Stimulated activated CD4-positive, alpha-beta T cell treated with anti-CD3 and anti-CD28 coated beads, Interleukin-4, amount 100 ng/mL, for 24 hours (primary cell): ENCODE data around the gene IRF8.

Source experiments
- DNase-seq: peaks from one replicate; pipeline ENCODE4 v3.0.0-alpha.2; 2020

IRF8 gene

DNA sequence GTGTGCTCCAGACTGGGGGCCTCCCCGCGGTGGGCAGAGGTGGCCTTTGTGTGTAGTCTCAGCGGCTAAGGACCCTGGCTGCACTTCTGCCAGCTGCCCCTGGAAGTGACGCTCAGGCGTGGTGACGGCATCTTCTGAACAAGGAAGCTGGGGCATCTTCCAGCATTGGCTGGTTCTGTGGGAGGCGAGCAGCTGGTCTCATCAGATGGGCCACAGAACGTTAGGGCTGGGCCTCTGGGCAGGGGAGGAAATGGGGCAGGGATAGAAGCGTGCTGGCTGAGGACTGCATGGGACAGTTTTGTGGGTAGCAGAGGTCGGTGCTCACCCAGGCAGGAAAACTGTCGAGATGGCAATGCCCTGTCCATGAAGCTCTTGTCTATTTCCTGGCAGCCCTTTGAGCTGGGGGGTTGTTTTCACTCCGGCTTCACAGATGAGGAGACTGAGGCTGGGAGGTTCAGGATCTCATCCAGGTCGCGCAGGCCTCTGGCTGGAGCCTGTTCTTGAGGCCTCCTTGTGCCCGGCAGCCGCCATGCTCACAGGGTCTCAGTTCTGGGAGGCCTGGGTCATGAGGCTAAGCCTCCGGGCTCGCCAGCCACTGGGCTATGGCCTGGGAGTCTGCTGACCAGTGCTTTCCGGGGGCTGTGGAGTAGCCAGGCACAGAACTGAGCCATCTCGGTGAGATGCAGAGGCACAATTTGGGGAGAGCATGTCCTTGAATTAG, 16.3 kb downstream of the IRF8 start:
- DNase-seq = no peak

DNA sequence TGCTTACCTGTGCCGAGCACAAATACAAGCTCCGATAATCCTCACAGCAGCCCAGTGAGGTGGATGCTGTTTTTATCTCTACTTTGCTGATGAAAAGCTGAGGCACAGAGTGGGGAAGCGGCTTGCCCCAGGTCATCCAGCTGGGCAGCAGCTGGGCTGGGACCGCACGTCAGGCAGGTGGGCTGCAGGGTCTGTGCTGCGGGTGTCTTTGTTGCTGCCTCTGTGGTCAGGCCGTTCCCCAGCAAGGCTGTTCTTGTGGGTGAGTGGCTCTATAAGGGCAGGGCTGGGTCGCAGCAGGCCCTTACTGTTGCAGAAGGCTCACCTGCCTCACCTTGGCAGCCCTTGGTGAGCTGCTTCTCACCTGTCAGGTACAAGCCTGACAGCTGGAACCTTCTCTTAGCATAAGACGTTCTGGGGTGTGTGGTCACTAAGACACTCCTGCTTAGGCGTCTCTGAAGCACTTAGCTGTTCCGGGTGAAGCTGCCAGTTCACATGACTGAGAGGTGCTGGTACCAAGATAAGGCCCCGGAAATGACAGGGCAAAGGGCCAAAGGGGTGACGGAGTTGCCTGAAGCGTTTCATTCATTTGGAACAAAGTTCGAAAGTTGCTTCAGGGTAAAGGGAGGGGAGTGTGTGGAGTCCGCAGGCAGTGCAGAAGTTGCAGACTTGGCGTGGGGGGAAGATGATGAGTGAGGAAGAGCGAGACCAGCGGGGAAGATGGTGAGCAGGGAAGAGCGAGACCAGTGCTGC, 17.4 kb downstream of the IRF8 start:
- no peak for DNase-seq

GRCh38 chr16:85917012-85917411, 18.1 kb downstream of the IRF8 start:
- no peak for DNase-seq

DNA sequence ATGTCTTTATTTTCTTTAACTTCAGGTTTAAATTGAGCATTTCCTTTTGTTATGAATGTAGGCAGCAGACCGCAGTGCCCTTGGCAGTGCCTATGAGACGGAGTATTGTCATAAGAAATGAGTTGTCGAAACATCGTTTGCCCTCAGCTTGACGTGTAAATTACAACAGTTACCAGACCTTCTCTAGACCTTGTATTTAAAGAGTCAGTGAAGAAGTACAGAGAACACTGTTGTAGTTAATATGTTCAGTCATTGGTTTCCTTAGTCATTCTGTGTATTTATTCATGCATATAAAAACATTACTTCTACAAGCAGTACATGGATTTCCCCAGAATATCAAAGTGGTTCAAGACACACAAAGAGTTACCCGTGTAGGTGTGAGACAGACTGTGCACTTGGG, 19.0 kb downstream of the IRF8 start:
- DNase-seq = no peak

- no peak for DNase-seq
Measured at GRCh38 chr16:85918436-85918835, 19.5 kb downstream of the IRF8 start.

DNA sequence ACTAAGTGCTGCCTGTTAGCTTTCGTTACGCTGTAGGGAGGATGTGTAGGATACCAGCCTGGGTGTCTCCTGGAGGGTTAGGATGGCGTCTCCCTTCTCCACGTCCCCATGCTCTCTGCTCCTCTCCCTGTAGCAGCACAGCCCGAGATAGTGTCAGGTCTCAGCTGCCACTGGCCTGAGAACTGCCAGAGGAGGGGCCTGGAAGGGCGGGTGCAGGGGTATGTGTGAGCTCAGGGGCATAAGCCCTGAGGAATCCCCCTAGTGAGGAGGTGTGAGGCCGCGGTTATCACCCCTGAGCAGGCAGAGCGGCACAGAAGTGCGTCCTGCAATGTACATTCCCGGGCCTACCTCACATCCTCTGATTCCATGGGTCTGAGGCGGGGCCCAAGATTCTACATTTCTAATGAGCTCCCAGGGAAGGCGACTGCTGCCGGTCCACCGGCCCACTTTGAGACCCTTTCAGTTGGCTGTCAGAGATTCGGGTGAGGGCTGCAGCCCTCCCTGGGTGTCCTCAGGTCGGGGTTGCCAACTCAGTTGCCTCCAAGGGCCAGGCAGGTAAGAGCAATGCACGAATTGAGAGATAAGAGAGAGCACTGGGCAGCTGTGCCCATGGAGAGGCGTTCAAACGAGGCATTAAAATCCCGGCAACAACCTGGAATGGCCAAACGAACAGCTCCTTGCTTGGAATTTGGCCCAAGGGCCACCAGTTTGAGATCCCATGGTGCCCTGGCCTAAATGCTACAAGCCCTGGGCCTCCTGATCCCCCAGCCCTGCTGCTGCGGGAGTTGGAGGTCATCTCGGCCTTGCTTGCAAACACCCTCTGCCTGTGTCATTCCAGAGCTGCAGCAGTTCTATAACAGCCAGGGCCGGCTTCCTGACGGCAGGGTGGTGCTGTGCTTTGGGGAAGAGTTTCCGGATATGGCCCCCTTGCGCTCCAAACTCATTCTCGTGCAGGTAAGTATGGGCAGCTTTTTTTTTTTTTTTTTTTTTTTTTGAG, 20.6 kb downstream of the IRF8 start:
- DNase-seq = no peak

GRCh38 chr16:85921026-85921425, 22.1 kb downstream of the IRF8 start:
- no peak for DNase-seq

GRCh38 chr16:85923153-85924021, 24.4 kb downstream of the IRF8 start:
- DNase-seq = no peak

GRCh38 chr16:85924675-85925074, 25.7 kb downstream of the IRF8 start:
- DNase-seq = peak; percentile 68

DNA sequence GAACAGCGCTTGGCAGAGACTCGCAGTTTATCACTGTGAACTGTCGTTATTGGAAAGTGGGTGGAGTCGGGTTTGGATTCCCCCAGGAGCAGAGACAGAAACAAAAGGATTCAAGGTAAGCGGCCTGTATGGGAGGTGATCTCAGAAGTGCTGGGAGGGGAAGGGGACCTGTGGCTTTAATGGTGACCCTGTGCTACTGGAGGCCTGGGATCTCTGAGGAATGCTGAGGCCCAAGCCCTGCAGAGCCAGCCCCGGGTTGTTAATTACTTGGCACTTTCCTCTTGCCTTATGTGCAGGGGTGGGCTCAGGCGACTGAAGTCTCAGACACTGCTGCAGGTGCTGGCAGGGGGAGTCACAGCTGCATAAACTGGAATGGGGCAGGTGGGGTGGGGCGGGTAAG, 27.4 kb downstream of the IRF8 start:
- DNase-seq = no peak

DNA sequence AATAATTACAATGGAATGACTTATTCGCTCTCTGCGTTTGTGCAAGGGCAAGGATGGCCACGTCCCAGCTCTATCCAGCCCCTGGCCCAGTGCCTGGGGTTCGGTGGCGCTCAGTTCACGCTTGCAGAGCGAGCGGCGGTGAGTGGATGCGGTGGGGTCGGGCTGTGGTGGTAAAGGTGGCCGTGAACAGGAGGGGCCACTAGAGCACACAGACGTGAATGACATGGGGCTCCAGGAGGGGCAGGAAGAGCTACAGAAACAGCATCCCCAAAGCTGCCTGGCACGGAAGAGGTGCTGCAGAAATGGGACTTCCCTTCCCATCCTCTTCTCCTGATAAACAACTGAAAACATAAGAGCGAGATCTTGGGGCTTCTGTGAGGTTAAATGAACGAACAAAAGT, 28.4 kb downstream of the IRF8 start:
- no peak for DNase-seq

- DNase-seq = no peak
Measured at GRCh38 chr16:85927959-85928358, 29.0 kb downstream of the IRF8 start.

DNA sequence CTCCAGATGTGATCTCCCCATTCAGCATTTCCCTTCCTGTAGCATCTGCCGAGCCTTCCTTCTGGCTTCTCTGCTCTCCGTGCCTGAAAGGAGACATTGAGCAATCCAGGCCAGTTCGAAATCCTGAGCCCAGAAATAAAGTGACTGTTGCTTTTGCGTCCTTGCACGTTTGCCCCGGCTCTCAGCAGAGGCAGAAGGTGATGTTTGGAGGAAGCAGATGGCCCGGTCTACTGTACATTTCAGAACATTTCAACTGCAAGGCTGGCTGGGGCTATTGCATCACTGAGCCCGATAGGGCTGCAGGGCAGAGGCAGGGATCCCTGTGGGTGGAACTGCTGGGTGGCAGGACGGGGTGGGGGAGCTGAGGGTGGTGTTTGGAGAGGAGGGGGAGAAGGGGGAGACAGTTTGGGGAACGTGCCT, 29.4 kb downstream of the IRF8 start:
- DNase-seq = no peak

DNA sequence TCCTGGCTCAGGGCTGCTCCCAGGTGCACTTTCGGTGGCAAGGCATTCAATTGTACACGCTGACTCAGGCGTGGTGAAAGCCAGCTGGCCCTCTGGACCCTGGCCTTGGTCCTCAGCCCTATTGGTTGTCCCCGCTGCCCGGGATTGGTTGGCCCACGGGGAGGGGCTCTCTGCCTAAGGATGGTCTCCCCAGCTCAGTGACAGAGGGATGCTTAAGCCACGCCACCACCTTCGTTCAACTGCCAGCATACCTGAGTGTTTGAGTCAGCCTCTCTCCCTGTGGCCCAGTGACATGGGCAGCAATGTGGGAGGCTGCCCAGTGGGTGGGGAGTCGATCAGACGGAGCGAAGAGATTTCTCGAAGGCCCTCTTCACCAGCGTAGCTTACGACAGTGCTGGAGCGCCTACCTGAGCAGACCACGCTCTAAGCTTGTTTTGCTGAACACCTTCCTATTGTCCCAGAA, 30.3 kb downstream of the IRF8 start:
- no peak for DNase-seq

DNA sequence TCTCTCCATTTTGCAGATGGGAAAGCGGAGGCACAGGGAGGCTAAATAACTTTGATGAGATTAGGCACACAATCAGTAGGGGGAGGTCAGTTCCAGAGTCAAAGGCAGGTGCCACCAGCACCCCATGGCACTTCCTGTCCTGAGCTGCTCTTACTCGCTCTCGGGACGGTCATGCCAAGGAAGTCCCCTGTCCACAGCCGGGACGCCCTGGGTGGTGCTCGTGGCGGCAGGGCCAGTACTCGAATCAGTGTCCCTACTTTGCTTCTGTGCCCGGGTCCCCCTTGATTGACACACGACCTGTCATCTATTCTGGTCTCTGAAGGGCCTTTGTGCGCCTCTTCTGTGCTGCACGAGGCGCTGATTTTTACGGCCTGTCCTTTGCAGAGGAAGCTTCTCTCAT, 31.3 kb downstream of the IRF8 start:
- DNase-seq = no peak

DNA sequence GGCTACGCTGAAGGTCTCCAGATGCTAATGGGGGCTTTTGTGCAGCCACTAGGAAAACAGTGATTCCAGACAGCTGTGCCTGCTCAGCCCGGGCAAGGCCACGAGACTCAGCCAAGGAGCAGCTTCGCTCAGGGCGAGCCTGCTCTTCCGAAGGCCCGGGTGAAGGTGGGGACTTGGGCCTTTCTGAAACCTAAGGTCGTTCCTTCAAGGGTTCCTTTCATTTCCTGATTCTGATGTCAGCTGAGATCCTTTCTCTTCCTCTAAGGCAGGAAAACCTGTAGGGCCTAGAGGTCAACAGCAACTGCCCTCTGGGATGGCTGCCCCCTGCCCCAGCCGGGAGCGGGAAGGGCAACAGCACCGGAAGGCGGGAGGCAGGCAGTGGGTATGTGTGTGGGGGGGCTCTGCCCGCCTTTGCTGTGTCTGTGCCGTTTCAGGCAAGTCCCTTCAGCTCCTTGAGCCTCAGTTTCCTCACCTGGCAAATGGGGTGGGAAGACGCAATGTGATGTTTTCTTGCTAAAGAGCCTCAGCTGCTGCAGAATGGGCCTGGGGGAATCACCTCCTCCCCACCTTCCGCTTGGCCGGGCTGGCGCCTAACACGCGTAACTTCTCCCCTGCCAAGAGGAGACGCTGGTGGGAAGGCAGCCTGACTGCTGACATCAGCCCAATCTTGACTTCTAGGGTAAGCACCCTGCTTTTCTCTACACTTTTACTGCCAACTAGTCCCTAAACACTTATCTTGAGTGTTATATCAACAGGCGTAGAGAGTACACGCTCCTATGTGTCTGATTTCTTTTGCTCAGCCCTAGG, 32.8 kb downstream of the IRF8 start:
- no peak for DNase-seq

- DNase-seq = no peak
Measured at GRCh38 chr16:85934210-85934609, 35.2 kb downstream of the IRF8 start.

DNA sequence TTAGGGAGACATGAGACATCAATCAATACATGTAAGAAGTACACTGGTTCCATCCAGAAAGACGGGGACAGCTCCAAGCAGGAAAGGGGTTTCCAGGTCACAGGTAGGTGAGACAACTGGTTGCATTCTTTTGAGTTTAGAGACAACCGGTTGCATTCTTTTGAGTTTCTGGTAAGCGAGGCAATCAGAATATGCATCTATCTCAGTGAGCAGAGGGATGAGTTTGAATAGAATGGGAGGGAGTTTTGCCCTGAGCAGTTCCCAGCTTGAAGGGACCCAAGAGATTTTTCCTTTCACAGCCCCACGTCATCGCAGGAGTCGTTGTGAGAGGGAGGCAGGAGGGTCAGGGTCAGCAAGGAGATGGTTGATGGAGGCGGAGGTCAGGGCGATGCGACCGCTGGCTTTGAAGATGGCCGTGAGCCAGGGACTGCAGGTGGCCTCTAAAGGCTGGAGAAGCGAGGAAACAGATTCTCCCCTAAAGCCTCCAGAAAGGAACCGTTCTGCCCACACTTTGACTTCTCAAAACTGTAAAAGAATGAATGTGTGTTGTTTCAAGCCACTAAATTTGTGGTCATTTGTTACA, 36.5 kb downstream of the IRF8 start:
- no peak for DNase-seq

GRCh38 chr16:85935974-85936760, 37.2 kb downstream of the IRF8 start:
- peak; percentile 81 for DNase-seq

DNA sequence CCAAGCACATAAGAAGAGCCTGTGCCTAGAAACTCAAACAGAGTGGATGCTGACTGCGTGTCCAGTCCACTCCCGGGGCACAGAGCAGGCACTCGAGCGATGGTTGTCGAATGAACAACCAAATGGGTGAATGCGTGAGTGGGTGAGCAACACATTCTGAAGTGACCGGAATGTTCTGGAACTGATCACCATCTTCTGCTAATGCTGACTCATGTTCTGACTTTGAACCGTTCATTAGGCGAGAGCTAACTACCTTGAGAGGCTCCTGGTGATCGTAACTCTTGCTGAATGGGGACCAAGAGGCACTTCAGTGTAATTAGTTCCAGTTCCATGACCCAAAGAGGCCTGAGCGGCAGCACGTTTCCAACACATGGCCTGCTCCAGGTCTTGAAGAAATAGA, 37.9 kb downstream of the IRF8 start:
- DNase-seq = peak; percentile 36
